Parathyroid adenoma (tissue), 2 donors: Measurements from ENCODE around the gene PDE9A.

Experiments
- H2AFZ ChIP-seq: fragments of 300-600 bp; sonication (generic); one replicate; pipeline ENCODE4 v1.7.0; 2017; ENCODE audit warnings: antibody characterized with exemption, mild to moderate bottlenecking
- H3K27ac ChIP-seq: fragments of 300-600 bp; sonication (generic); one replicate; pipeline ENCODE4 v1.7.0; 2017
- H3K27me3 ChIP-seq: fragments of 300-600 bp; sonication (generic); one replicate; pipeline ENCODE4 v1.7.0; 2017; ENCODE audit warnings: low read length; ENCODE audit not compliant: control insufficient read depth, insufficient read depth
- H3K36me3 ChIP-seq: fragments of 300-600 bp; sonication (generic); one replicate; pipeline ENCODE4 v1.7.0; 2017; ENCODE audit warnings: low read length; ENCODE audit not compliant: control insufficient read depth, insufficient read depth
- H3K4me1 ChIP-seq: fragments of 300-600 bp; sonication (generic); one replicate; pipeline ENCODE4 v1.7.0; 2017; ENCODE audit warnings: control low read depth
- H3K4me2 ChIP-seq: fragments of 300-600 bp; sonication (generic); one replicate; pipeline ENCODE4 v1.7.0; 2017; ENCODE audit warnings: low read length
- H3K4me3 ChIP-seq: fragments of 300-600 bp; sonication (generic); one replicate; pipeline ENCODE4 v1.7.0; 2017; ENCODE audit warnings: low read depth, low read length
- H3K79me2 ChIP-seq: fragments of 300-600 bp; sonication (generic); one replicate; pipeline ENCODE4 v1.7.0; 2017; ENCODE audit warnings: control low read depth
- H3K9ac ChIP-seq: fragments of 300-600 bp; sonication (generic); one replicate; pipeline ENCODE4 v1.7.0; 2017; ENCODE audit warnings: mild to moderate bottlenecking
- H3K9me3 ChIP-seq: fragments of 300-600 bp; sonication (generic); one replicate; pipeline ENCODE4 v1.7.0; 2017; ENCODE audit warnings: low read length; ENCODE audit not compliant: control insufficient read depth
- TF ChIP-seq, protein P1 (sequence below): fragments of 300-600 bp; sonication (generic); IDR thresholded peaks from one replicate; pipeline ENCODE4 v1.7.0; 2017; ENCODE audit warnings: antibody characterized with exemption, mild to moderate bottlenecking
- donor health status: primary hyperparathyroidism.

Gene PDE9A

DNA sequence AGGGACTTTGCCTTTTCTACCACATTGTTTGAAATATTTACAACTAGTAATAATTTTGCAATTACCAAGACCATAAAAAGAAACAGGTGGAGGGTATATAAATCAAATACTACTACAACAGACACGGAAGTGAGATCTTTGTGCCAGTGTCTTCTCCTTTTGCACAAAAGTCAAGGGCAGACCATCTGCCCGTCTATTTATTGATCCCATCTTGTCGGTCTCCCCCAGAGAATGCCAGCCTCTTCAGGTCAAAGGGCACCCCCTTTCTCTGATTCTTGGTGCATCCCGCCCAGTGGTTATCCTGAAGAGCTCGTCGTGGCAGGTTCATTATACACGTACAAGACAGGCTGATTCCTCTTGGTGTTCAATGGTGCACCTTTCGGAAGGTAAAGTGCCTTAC is 4.8 kb upstream of the PDE9A start:
- Histone ChIP-seq H3K27me3 (no peaks in the 10 kb centered on the region), H3K79me2 (no peaks in the 10 kb centered on the region), H3K27ac (no peak overlapping the region), H3K36me3 (no peaks in the 10 kb centered on the region), H3K9me3 (no peaks in the 10 kb centered on the region), H3K4me1 (peaks cover 5% of the 10 kb centered on the region), H3K4me2 (no peak overlapping the region), H3K9ac (no peak overlapping the region), H2AFZ (no peak overlapping the region), H3K4me3 (no peak overlapping the region)
- TF ChIP-seq, protein P1, sequence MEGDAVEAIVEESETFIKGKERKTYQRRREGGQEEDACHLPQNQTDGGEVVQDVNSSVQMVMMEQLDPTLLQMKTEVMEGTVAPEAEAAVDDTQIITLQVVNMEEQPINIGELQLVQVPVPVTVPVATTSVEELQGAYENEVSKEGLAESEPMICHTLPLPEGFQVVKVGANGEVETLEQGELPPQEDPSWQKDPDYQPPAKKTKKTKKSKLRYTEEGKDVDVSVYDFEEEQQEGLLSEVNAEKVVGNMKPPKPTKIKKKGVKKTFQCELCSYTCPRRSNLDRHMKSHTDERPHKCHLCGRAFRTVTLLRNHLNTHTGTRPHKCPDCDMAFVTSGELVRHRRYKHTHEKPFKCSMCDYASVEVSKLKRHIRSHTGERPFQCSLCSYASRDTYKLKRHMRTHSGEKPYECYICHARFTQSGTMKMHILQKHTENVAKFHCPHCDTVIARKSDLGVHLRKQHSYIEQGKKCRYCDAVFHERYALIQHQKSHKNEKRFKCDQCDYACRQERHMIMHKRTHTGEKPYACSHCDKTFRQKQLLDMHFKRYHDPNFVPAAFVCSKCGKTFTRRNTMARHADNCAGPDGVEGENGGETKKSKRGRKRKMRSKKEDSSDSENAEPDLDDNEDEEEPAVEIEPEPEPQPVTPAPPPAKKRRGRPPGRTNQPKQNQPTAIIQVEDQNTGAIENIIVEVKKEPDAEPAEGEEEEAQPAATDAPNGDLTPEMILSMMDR, result no peak

DNA sequence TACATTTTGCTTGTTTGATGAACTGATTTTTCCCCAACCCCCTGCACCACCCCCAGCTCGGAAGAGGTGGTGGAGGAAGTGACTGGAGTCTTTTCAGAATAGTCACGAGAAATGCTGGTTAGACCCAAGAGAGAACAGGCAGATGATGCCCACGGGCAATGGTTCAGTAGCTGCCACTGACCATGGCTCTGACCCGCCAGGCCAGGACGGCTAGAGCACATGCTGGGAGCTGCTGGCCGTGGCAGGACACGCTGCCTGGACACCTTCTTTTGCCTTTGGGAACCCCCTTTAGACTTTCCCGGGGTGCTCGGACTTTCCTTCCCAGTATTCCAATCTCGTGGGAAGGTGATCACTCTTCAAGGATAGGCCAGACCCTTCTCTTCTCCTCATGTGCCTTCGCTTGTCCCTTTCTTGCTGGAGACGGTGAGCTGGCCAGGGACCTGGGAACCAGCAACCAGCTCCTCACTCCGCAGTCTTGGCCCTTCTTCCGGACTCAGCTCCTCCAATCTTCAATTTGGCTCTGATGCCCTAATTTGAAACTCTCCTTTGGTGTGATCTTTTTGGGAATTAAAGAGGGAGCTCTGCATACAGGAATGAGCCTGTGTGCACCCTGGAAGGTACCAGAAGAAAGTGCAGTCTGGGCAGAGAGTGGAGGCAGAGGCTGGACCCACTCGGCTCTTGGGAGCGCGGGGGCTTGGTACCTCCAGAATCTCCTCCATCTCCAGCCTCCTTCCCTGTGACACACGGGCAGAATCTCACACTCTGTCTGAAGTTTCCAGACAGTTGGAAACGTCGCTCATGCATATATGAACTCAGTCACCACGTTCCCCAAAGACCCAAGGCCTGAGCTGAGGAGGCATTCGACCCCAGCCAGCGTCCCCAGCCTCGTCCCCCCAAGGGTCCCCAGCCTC is 4.0 kb upstream of the PDE9A start:
- no peak overlapping the region for H3K27ac ChIP-seq
- H3K9me3 ChIP-seq, result no peaks in the 10 kb centered on the region
- H3K4me2 ChIP-seq, result no peak overlapping the region
- H3K9ac ChIP-seq, result no peak overlapping the region
- peaks cover 5% of the 10 kb centered on the region for H3K4me1 ChIP-seq
- no peaks in the 10 kb centered on the region for H3K27me3 ChIP-seq
- H3K79me2 ChIP-seq, result no peaks in the 10 kb centered on the region
- TF ChIP-seq, protein P1, result no peak
- H2AFZ ChIP-seq, result no peak overlapping the region
- H3K36me3 ChIP-seq, result no peaks in the 10 kb centered on the region
- no peak overlapping the region for H3K4me3 ChIP-seq

DNA sequence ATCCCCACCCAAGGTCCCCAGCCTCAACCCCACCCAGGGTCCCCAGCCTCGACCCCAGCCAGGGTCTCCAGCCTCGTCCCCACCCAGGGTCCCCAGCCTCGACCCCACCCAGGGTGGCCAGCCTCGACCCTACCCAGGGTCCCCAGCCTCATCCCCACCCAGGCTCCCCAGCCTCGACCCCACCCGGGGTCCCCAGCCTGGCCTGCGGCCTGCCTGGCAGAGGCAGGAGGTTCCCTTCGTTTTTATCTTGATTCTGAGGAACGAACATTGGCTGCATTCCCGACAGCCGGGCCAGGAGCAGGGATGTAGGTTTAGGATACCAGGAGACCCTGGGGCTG is 3.4 kb upstream of the PDE9A start:
- Histone ChIP-seq H3K4me1 (peaks cover 5% of the 10 kb centered on the region), H3K27ac (no peak overlapping the region)
- TF ChIP-seq, protein P1, result no peak

DNA sequence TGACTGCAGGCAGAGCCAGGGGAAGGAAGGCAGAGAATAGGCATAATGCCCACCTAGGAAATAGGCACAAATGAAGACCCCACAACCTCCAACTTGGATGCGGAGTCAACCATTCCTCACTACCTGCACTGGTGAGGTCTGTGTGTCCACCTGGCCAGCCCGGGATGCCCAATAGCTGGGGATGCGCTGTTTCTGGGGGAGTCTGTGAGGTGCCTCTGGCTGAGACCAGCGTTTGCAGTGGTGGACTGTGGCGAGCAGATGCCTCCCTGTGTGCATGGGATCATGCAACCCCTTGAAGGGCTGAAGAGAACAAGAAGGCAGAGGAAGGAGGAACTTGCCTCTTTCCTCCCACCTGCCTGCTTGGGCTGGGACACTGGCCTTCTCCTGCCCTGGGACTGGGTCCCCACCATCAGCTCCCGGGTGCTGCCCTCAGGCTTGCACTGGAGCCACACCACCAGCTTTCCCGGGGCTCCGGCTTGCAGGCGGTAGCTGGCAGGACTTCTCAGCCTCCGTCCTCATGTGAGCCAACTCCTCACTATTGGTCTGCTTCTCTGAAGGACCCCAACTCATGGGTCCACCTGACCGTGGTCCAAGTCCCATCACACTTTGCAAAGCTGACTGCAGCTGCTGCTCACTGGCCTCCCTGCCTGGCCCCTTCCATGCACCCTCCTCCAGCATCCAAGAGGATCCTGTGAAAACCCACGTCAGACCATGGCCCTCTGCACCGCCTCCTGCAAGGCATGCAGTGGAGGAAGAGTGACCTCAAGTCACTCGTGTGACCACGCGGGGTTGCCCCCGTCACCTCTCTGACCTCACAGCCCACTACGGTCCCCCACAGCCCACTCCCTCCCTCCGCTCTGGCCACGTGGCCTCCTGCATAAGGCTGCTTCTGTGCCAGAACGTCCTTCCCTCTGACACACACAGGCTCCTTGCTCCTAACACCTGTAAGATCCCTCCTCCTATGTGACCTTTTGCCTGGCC is 2.7 kb upstream of the PDE9A start:
- Histone ChIP-seq H3K9me3 (no peaks in the 10 kb centered on the region), H3K4me1 (peaks cover 5% of the 10 kb centered on the region), H3K36me3 (no peaks in the 10 kb centered on the region), H3K27me3 (no peaks in the 10 kb centered on the region), H3K79me2 (no peaks in the 10 kb centered on the region), H3K4me3 (no peak overlapping the region), H3K4me2 (no peak overlapping the region), H3K9ac (no peak overlapping the region), H2AFZ (no peak overlapping the region), H3K27ac (no peak overlapping the region)
- TF ChIP-seq, protein P1, result no peak

More for the DNA sequence above, 3.4 kb upstream of the PDE9A start:
- no peak overlapping the region for H3K4me3 ChIP-seq
- H3K27me3 ChIP-seq, result no peaks in the 10 kb centered on the region
- H3K9me3 ChIP-seq, result no peaks in the 10 kb centered on the region
- no peak overlapping the region for H3K9ac ChIP-seq
- H2AFZ ChIP-seq, result no peak overlapping the region
- no peaks in the 10 kb centered on the region for H3K79me2 ChIP-seq
- no peaks in the 10 kb centered on the region for H3K36me3 ChIP-seq
- H3K4me2 ChIP-seq, result no peak overlapping the region
